ENCODE measurements around the gene SEC24D. TPM values are rescaled to one million over a fixed set of nuclear protein-coding genes. Genes with fewer than 3 reads are reported as not detected.

The SEC24D gene
- total and polyA plus RNA-seq, 2 donors (not counting 3 experiments of a cell fraction or from before 2014, with no cell fraction given) = 81.5 to 127 TPM

DNA sequence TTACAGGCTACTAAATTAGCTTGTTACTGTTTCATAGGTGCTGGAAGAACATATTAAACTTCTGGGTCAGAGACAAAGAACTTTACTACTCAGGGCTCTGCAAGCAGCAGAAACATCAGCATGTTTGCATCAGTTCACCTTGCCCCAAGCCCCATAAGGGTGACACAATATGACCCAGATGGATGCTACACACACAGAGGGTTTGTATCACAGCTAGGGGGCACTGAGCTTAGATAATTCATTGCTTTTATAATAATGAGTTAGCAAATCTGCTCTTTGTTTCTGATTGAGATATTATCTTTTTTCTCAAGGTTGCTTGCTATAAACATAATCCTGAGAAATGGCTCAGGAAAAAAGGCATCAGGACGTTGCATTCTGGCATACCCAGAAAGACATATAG is 47.9 kb upstream of the SEC24D start:
- Histone ChIP-seq H3K9me1 (replicated peaks; ENCODE audit: control insufficient read depth, extremely low read depth, insufficient read depth, low read length) (no peaks in the 10 kb centered on the region), H3K79me2 (ENCODE audit: control insufficient read depth, insufficient read depth, low read length) (no peaks in the 10 kb centered on the region), H4K20me1 (replicated peaks; ENCODE audit: control insufficient read depth, extremely low read depth, insufficient read depth, low read length) (no peaks in the 10 kb centered on the region), H3K27me3 (ENCODE audit: control insufficient read depth in 2 of 2, insufficient read depth in 2 of 2, low read length in 2 of 2) (no peaks in the 10 kb centered on the region), H3K4me2 (ENCODE audit: insufficient read depth, low read length) (no peak overlapping the region), H3K27ac (ENCODE audit: insufficient read depth, low read depth, low read length) (no peak overlapping the region), H3K4me1 (ENCODE audit: control insufficient read depth, extremely low read depth, insufficient read depth, low read length) (peaks cover 5% of the 10 kb centered on the region), H3K9ac (replicated peaks; ENCODE audit: extremely low read depth, insufficient read depth, low read length) (no peak overlapping the region), H3K36me3 (ENCODE audit: control insufficient read depth in 2 of 2, extremely low read depth in 1 of 2, insufficient read depth in 2 of 2, low read length in 2 of 2) (no peaks in the 10 kb centered on the region), H3K9me3 (replicated peaks; ENCODE audit: control insufficient read depth, insufficient read depth, low read length) (no peaks in the 10 kb centered on the region), H3K4me3 (replicated peaks in 1 of 3; ENCODE audit: insufficient read depth in 1 of 3, low read depth in 1 of 3, low read length in 3 of 3) (no peak overlapping the region), H2AFZ (ENCODE audit: low read depth, low read length) (no peak overlapping the region)
- TF ChIP-seq CTCF (IDR thresholded peaks at IDR 0.05; ENCODE audit: extremely low read depth in 1 of 2, insufficient read depth in 1 of 2, low read depth in 1 of 2, low read length in 2 of 2) (peak in 1 of 2 donors; percentile 4), JUN (IDR thresholded peaks at IDR 0.05; ENCODE audit: borderline replicate concordance, insufficient read depth, insufficient read length, low read depth) (no peak)
- no peak for DNase-seq (ENCODE audit: low read depth, low spot score)
- dilution Hi-C loops (cut with MboI; ENCODE audit: extremely low pct_ligation_motif_present, low sequenced_read_pairs) (no loop called here), intact Hi-C loops (cut with micrococcal nuclease) (no loop called here)
- FAIRE-seq = no peak
- ChIA-PET CTCF (interaction anchor here (0.9 to 2.2 kb wide), 11 partner anchors 10 to 112 kb away, joined by 3 to 10 read pairs (median 5); no protein-coding TSS in a partner anchor), POLR2A (no interaction called here)
- BruUV-seq (replicated peaks) = no TSS peak

GRCh38 chr4:118881512-118882146 is 45.7 kb upstream of the SEC24D start:
- Histone ChIP-seq H3K9me1 (replicated peaks; ENCODE audit: control insufficient read depth, extremely low read depth, insufficient read depth, low read length) (no peaks in the 10 kb centered on the region), H3K36me3 (ENCODE audit: control insufficient read depth in 2 of 2, extremely low read depth in 1 of 2, insufficient read depth in 2 of 2, low read length in 2 of 2) (no peaks in the 10 kb centered on the region), H3K9ac (replicated peaks; ENCODE audit: extremely low read depth, insufficient read depth, low read length) (no peak overlapping the region), H4K20me1 (replicated peaks; ENCODE audit: control insufficient read depth, extremely low read depth, insufficient read depth, low read length) (no peaks in the 10 kb centered on the region), H3K79me2 (ENCODE audit: control insufficient read depth, insufficient read depth, low read length) (no peaks in the 10 kb centered on the region), H3K4me1 (ENCODE audit: control insufficient read depth, extremely low read depth, insufficient read depth, low read length) (no peaks in the 10 kb centered on the region), H3K9me3 (replicated peaks; ENCODE audit: control insufficient read depth, insufficient read depth, low read length) (no peaks in the 10 kb centered on the region), H3K27me3 (ENCODE audit: control insufficient read depth in 2 of 2, insufficient read depth in 2 of 2, low read length in 2 of 2) (no peaks in the 10 kb centered on the region), H3K27ac (ENCODE audit: insufficient read depth, low read depth, low read length) (no peak overlapping the region), H3K4me3 (replicated peaks in 1 of 3; ENCODE audit: insufficient read depth in 1 of 3, low read depth in 1 of 3, low read length in 3 of 3) (no peak overlapping the region), H3K4me2 (ENCODE audit: insufficient read depth, low read length) (no peak overlapping the region), H2AFZ (ENCODE audit: low read depth, low read length) (no peak overlapping the region)
- FAIRE-seq (no peak), DNase-seq (ENCODE audit: low read depth, low spot score) (no peak)
- intact Hi-C loops (cut with micrococcal nuclease) (no loop called here), dilution Hi-C loops (cut with MboI; ENCODE audit: extremely low pct_ligation_motif_present, low sequenced_read_pairs) (no loop called here)
- BruUV-seq (replicated peaks) = no TSS peak
- POLR2A ChIA-PET = no interaction called here
- TF ChIP-seq CTCF (IDR thresholded peaks at IDR 0.05; ENCODE audit: extremely low read depth in 1 of 2, insufficient read depth in 1 of 2, low read depth in 1 of 2, low read length in 2 of 2) = no peak
- TF ChIP-seq JUN (IDR thresholded peaks at IDR 0.05; ENCODE audit: borderline replicate concordance, insufficient read depth, insufficient read length, low read depth) = no peak
- no peak for TF ChIP-seq GATA2 (IDR thresholded peaks at IDR 0.05; ENCODE audit: insufficient read depth, insufficient read length, low read depth, low read length)
- TF ChIP-seq FOS (IDR thresholded peaks at IDR 0.05; ENCODE audit: borderline replicate concordance, insufficient read depth, low read length) = no peak
- TF ChIP-seq MYC (IDR thresholded peaks at IDR 0.05; ENCODE audit: low read depth, low read length) = no peak
- no peak for TF ChIP-seq EZH2 (IDR thresholded peaks at IDR 0.05; ENCODE audit: borderline replicate concordance, low read depth, low read length, severe bottlenecking)
- no peak for TF ChIP-seq MAX (IDR thresholded peaks at IDR 0.05; ENCODE audit: insufficient read depth, insufficient read length)
- no peak for TF ChIP-seq POLR2AphosphoS5 (IDR thresholded peaks at IDR 0.05; ENCODE audit: insufficient read depth, low read depth, low read length)
- TF ChIP-seq POLR2A (IDR thresholded peaks at IDR 0.05; ENCODE audit: low read depth, low read length) = no peak
- CTCF ChIA-PET = interaction anchor here (1.6 kb wide), 1 partner anchor 21 kb away, joined by 3 read pairs; no protein-coding TSS in a partner anchor
